ENCODE measurements around the gene MBNL1.

DNA sequence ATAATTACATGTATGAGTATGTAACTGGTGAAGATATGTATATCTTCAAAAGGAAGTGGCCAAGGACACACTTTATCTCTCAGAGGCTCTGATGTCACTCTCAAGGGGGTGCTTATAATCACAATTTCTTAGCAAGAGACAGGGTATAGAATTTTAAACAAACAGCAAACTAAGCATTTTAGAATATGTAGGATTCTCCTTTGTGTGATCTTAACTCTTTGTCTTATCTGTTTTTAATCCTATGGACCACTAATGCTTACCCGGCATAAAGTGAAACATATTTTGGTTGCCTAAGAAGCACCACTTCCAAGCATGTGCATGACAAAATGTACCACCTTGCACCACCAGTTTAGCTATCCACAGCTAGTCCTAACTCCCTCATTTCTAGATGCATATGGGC lies 8.2 kb upstream of the MBNL1 start:
- TF ChIP-seq, protein P1, sequence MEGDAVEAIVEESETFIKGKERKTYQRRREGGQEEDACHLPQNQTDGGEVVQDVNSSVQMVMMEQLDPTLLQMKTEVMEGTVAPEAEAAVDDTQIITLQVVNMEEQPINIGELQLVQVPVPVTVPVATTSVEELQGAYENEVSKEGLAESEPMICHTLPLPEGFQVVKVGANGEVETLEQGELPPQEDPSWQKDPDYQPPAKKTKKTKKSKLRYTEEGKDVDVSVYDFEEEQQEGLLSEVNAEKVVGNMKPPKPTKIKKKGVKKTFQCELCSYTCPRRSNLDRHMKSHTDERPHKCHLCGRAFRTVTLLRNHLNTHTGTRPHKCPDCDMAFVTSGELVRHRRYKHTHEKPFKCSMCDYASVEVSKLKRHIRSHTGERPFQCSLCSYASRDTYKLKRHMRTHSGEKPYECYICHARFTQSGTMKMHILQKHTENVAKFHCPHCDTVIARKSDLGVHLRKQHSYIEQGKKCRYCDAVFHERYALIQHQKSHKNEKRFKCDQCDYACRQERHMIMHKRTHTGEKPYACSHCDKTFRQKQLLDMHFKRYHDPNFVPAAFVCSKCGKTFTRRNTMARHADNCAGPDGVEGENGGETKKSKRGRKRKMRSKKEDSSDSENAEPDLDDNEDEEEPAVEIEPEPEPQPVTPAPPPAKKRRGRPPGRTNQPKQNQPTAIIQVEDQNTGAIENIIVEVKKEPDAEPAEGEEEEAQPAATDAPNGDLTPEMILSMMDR (IDR thresholded peaks at IDR 0.05 in 2 of 3, conservative IDR thresholded peaks at IDR 0.05 in 1 of 3; ENCODE audit: borderline replicate concordance in 1 of 3, insufficient read depth in 1 of 3, low read depth in 2 of 3, low read length in 2 of 3) = no peak
- no peak for TF ChIP-seq EZH2phosphoT487 (IDR thresholded peaks at IDR 0.05; ENCODE audit: borderline replicate concordance)
- TF ChIP-seq, protein P2, sequence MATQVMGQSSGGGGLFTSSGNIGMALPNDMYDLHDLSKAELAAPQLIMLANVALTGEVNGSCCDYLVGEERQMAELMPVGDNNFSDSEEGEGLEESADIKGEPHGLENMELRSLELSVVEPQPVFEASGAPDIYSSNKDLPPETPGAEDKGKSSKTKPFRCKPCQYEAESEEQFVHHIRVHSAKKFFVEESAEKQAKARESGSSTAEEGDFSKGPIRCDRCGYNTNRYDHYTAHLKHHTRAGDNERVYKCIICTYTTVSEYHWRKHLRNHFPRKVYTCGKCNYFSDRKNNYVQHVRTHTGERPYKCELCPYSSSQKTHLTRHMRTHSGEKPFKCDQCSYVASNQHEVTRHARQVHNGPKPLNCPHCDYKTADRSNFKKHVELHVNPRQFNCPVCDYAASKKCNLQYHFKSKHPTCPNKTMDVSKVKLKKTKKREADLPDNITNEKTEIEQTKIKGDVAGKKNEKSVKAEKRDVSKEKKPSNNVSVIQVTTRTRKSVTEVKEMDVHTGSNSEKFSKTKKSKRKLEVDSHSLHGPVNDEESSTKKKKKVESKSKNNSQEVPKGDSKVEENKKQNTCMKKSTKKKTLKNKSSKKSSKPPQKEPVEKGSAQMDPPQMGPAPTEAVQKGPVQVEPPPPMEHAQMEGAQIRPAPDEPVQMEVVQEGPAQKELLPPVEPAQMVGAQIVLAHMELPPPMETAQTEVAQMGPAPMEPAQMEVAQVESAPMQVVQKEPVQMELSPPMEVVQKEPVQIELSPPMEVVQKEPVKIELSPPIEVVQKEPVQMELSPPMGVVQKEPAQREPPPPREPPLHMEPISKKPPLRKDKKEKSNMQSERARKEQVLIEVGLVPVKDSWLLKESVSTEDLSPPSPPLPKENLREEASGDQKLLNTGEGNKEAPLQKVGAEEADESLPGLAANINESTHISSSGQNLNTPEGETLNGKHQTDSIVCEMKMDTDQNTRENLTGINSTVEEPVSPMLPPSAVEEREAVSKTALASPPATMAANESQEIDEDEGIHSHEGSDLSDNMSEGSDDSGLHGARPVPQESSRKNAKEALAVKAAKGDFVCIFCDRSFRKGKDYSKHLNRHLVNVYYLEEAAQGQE (IDR thresholded peaks at IDR 0.05; ENCODE audit: low read depth) = no peak
- no peak for TF ChIP-seq YY1 (IDR thresholded peaks at IDR 0.05; ENCODE audit: extremely low read depth, insufficient replicate concordance, low read depth, low read length)
- TF ChIP-seq, protein P3, sequence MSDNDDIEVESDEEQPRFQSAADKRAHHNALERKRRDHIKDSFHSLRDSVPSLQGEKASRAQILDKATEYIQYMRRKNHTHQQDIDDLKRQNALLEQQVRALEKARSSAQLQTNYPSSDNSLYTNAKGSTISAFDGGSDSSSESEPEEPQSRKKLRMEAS (IDR thresholded peaks at IDR 0.05) = no peak
- no peak for TF ChIP-seq CEBPB (IDR thresholded peaks at IDR 0.05; ENCODE audit: low read depth)
- no peak for TF ChIP-seq EGR1 (IDR thresholded peaks at IDR 0.05; ENCODE audit: low read depth)
- no peak for TF ChIP-seq SP1 (IDR thresholded peaks at IDR 0.05; ENCODE audit: low read depth)
- no peak for TF ChIP-seq JUND (IDR thresholded peaks at IDR 0.05)
- TF ChIP-seq ZFX (IDR thresholded peaks at IDR 0.05) = no peak
- TF ChIP-seq POLR2A (IDR thresholded peaks at IDR 0.05; ENCODE audit: borderline replicate concordance, extremely low read depth, insufficient read depth, insufficient read length) = no peak
- no peak for TF ChIP-seq POLR2AphosphoS5 (IDR thresholded peaks at IDR 0.05; ENCODE audit: low read depth, low read length)
- TF ChIP-seq, protein P4, sequence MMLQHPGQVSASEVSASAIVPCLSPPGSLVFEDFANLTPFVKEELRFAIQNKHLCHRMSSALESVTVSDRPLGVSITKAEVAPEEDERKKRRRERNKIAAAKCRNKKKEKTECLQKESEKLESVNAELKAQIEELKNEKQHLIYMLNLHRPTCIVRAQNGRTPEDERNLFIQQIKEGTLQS (IDR thresholded peaks at IDR 0.05) = no peak
- TF ChIP-seq ZNF274 (IDR thresholded peaks at IDR 0.05; ENCODE audit: low read depth, low read length) = no peak
